ENCODE results near the gene HMGCR. TPM values are rescaled to one million over a fixed set of nuclear protein-coding genes. Genes with fewer than 3 reads are reported as not detected.
A peak's percentile ranks its signal among the peaks of the same experiment; 100 is the strongest.

The HMGCR gene
- total RNA-seq, 2 donors from 2014 or later = 49.9 to 53.1 TPM

DNA sequence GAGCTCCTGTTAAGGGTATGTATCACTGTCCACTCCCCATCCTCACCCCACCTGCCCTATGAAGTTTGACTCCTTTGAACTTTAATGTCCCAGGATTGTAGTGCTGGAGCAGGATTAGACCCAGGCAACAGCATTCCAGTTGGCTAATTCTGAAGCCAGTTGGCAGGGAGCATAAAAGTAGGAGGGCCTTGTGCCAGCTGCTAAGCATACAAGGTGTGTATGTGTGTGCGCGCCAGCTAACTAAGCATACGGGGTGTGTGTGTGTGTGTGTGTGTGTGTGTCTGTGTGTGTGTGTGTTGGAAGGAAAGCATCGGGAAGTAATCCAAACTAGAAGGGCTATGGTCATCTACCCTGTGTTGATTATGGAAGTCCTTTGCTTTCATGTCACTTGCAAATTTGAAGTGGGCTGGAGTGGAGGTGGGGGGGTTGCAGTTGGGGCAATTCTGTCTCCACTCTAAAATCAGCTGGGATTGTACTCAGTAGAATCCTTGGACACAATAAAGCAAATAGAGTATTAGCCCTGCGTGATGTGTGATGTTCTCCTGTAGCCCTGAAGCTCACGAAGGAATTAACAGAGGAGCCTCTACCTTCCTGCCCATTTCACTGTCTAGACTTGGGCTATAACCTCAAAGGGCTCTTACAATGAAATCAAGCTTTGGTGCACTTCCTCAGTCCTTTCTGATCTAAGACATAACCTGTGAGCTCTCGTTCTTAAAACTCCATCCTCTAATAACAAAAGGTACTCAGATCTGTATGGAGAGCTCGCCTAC lies 26.9 kb downstream of the HMGCR start:
- ATAC-seq (peak in 1 of 2 donors; percentile 16), DNase-seq (ENCODE audit: low spot score in 2 of 2) (no peak)
- Mint-ChIP-seq H3K9me3 (no peaks in the 10 kb centered on the region), H3K27ac (peak overlapping the region in 1 of 2 donors; percentile 25), H3K36me3 (peaks cover 0 to 8% of the 10 kb centered on the region in 2 donors)

DNA sequence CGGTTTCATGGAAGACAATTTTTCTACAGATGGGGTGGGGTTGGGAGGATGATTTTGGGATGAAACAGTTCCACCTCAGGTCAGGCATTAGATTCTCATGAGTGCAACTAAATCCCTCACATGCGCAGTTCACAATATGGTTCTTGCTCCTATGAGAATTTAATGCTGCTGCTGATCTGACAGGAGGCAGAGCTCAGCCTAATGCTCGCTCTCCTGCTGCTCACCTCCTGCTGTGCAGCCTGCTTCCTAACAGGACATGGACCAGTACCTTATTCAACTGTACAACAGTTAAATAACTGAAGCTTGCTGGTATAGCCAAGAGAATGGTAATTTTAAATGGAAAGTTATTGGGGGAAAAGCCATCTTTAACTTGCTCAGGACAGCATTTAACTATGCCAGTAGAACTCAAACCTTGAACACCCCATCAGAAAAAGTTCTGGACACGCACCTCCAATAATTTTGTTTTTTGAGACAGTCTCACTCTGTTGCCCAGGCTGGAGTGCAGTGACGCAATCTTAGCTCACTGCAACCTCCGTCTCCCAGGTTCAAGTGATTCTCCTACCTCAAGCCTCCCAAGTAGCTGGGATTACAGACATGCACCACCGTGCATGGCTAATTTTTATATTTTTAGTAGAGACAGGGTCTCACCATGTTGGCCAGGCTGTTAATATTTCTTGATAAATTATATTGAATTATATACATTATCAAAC lies 27.7 kb downstream of the HMGCR start:
- Mint-ChIP-seq H3K27ac (peak overlapping the region in 1 of 2 donors; percentile 57), H3K9me3 (no peaks in the 10 kb centered on the region), H3K36me3 (peaks cover 0 to 8% of the 10 kb centered on the region in 2 donors)
- DNase-seq (ENCODE audit: low spot score in 2 of 2) = no peak
- no peak for ATAC-seq

DNA sequence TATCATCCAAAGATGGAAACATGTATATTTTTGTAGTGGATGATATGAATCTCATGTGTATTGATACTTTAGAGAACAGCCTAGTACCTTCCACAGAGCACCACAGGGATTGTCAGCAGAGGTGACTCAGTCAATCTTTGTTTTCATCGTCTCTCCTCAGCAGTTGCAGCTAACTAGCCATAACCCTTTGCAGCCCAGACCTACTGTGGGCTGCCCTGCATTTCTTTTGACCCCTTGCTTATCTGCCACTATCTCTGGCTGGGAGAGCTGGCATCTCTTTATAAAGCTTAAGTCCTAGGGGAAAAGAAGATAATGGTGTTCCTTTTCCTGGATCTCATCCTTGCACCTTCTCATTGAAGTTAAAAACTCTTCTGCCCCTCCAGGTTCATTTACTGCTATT lies 28.7 kb downstream of the HMGCR start:
- no peak for DNase-seq (ENCODE audit: low spot score in 2 of 2)
- peak overlapping the region in 1 of 2 donors; percentile 12 for H3K27ac Mint-ChIP-seq
- H3K9me3 Mint-ChIP-seq = no peaks in the 10 kb centered on the region
- H3K36me3 Mint-ChIP-seq = peaks cover 0 to 1% of the 10 kb centered on the region in 2 donors
- ATAC-seq = no peak

- ATAC-seq (peak; percentile 27 to 31), DNase-seq (ENCODE audit: low spot score in 2 of 2) (no peak)
- no peaks in the 10 kb centered on the region for H3K36me3 Mint-ChIP-seq
- no peak overlapping the region for H3K27ac Mint-ChIP-seq
- no peaks in the 10 kb centered on the region for H3K9me3 Mint-ChIP-seq
These were observed 29.8 kb downstream of the HMGCR start for GRCh38 chr5:75366787-75367186.

GRCh38 chr5:75367401-75367800 lies 30.4 kb downstream of the HMGCR start:
- H3K9me3 Mint-ChIP-seq = no peaks in the 10 kb centered on the region
- ATAC-seq (no peak), DNase-seq (ENCODE audit: low spot score in 2 of 2) (no peak)
- no peaks in the 10 kb centered on the region for H3K36me3 Mint-ChIP-seq
- H3K27ac Mint-ChIP-seq = peak overlapping the region in 1 of 2 donors; percentile 77

DNA sequence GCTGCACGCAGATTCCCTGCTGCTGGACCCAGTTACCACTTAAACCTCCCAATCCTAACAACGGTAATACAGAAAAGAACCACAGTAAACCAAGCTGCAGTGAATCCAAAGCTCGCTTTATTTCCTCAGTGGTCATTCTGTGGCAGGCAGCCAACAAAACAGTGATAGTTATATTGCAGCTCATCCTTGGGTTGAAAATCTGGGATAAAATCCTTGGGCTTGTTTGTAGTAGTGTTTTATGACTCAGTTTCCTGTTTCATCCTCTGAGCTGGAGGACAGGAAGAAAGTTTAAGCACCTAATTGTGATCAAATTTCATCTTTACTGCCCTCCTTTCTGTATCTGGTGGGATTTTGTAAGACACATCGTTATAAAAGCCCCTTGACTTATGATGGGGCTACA lies 31.4 kb downstream of the HMGCR start:
- no peak for ATAC-seq
- no peaks in the 10 kb centered on the region for H3K36me3 Mint-ChIP-seq
- no peak overlapping the region for H3K27ac Mint-ChIP-seq
- no peaks in the 10 kb centered on the region for H3K9me3 Mint-ChIP-seq
- no peak for DNase-seq (ENCODE audit: low spot score in 2 of 2)

GRCh38 chr5:75373862-75374261 lies 36.8 kb downstream of the HMGCR start:
- Mint-ChIP-seq H3K9me3 (no peaks in the 10 kb centered on the region), H3K36me3 (no peaks in the 10 kb centered on the region), H3K27ac (no peak overlapping the region)
- no peak for DNase-seq (ENCODE audit: low spot score in 2 of 2)
- no peak for ATAC-seq

DNA sequence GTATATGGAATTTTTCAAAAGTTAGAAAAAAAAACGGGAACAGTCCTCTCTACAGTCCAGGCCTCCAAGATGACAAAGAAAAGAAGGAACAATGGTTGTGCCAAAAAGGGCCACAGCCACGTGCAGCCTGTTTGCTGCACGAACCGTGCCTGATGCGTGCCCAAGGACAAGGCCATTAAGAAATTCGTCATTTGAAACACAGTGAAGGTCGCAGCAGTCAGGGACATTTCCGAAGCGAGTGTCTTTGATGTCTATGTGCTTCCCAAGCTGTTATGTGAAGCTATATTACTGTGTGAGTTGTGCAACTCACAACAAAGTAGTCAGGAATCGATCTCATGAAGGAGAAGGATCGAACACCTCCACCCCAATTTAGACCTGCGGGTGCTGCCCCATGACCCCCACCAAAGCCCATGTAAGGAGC lies 37.4 kb downstream of the HMGCR start:
- Mint-ChIP-seq H3K36me3 (no peaks in the 10 kb centered on the region), H3K9me3 (no peaks in the 10 kb centered on the region), H3K27ac (no peak overlapping the region)
- no peak for DNase-seq (ENCODE audit: low spot score in 2 of 2)
- ATAC-seq = no peak

DNA sequence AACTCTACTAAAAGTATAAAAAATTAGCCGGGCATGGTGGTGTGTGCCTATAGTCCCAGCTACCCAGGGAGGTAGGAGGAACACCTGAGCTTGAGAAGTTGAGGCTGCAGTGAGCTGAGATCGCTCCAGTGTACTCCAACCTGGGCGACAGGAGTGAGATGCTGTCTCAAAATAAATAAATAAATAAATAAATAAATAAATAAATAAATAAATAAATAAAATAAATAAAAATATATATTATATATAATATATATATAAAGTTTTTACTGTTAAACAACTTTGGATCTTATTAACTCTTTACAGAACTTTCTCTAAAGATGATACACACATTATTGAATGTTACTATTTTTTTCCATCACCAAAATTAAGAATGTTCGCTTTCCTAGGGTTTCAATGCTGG lies 38.4 kb downstream of the HMGCR start:
- no peaks in the 10 kb centered on the region for H3K36me3 Mint-ChIP-seq
- no peak for ATAC-seq

DNA sequence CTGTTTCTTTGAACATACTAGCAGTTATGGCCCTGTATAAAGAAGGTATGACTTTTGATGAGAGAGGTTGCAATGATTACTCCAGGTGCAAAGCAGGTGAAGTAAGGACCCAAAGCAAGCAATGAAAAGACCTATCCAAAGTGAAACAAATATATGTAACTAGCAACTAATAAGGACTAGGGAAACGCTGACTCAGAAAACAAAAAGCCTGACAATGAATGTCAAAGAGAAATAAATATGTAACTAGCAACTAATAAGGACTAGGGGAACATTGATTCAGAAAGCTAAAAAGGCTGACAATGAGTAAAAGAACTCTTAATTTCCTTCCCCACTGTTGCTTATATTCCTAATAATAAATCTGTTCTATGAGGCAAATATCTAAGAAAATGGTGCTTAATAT lies 43.1 kb downstream of the HMGCR start:
- Mint-ChIP-seq H3K36me3 (no peaks in the 10 kb centered on the region), H3K9me3 (no peaks in the 10 kb centered on the region), H3K27ac (no peak overlapping the region)
- DNase-seq (ENCODE audit: low spot score in 2 of 2) = no peak
- ATAC-seq = no peak

More for the DNA sequence above, 38.4 kb downstream of the HMGCR start:
- no peak for DNase-seq (ENCODE audit: low spot score in 2 of 2)
- Mint-ChIP-seq H3K9me3 (no peaks in the 10 kb centered on the region), H3K27ac (no peak overlapping the region)

DNA sequence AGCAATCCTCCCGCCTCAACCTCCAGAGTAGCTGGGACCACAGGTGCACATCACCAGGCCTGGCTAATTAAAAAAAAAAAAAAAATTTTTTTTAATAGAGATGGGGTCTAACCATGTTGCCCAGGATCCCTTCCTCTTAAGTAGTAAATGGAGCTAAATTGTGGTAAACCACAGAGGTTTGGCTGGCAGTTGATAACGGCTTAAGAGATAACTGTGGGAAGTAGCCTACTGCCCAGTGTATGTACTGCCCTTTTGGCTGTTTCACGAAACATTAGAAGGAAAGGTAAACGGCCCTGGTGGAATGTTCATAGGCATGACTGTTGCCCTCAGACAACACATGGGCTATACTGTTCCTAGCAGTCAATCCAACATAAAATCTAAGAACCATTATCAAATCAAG lies 44.4 kb downstream of the HMGCR start:
- no peak overlapping the region for H3K27ac Mint-ChIP-seq
- ATAC-seq (no peak), DNase-seq (ENCODE audit: low spot score in 2 of 2) (no peak)
- no peaks in the 10 kb centered on the region for H3K36me3 Mint-ChIP-seq
- H3K9me3 Mint-ChIP-seq = no peaks in the 10 kb centered on the region

DNA sequence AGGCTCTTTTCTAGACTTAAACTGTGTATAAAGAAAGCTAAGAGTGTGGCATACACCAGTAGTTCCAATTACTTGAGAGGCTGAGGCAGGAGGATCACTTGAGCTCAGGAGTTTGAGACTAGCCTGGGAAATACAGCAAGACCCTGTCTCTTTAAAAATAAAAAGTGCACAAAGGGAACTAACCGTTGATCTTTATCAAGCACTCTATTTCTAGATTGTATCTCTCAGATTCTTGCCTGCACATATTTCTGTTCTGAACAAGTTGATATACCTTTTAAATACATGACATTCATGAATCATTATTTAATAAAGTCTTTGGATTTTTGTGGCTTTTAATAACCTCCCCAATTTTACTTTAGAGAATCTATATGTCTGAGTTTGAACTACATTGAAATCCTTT lies 47.2 kb downstream of the HMGCR start:
- no peak overlapping the region for H3K27ac Mint-ChIP-seq
- ATAC-seq (no peak), DNase-seq (ENCODE audit: low spot score in 2 of 2) (no peak)
- no peaks in the 10 kb centered on the region for H3K9me3 Mint-ChIP-seq
- H3K36me3 Mint-ChIP-seq = peaks cover 0 to 5% of the 10 kb centered on the region in 2 donors

DNA sequence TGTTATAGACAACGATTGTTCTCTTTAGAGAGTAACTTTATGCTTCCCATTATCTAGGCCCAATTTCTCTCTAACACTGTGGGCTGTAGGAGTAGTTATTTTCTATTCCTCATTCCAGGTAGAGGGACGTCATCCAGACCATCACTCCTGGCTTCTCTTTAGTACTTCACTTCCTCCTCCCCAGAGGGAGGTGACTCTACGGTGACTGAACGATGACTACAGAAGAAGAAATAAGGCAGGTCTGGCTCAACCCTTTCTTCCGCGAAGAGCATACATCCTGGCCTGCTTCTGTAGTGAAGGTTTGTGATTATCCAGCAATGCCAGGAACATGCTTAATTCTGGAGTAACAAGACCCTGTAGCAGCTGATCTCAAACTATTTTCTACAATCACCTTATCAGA lies 50.8 kb downstream of the HMGCR start:
- Mint-ChIP-seq H3K9me3 (no peaks in the 10 kb centered on the region), H3K27ac (no peak overlapping the region), H3K36me3 (peaks cover 5 to 9% of the 10 kb centered on the region in 2 donors)
- no peak for ATAC-seq
- no peak for DNase-seq (ENCODE audit: low spot score in 2 of 2)

GRCh38 chr5:75389430-75389829 lies 52.4 kb downstream of the HMGCR start:
- peak in 1 of 2 donors; percentile 11 for DNase-seq (ENCODE audit: low spot score in 2 of 2)
- Mint-ChIP-seq H3K36me3 (peaks cover 5 to 9% of the 10 kb centered on the region in 2 donors), H3K9me3 (no peaks in the 10 kb centered on the region), H3K27ac (peak overlapping the region; percentile 25 to 82)
- ATAC-seq = peak; percentile 98

DNA sequence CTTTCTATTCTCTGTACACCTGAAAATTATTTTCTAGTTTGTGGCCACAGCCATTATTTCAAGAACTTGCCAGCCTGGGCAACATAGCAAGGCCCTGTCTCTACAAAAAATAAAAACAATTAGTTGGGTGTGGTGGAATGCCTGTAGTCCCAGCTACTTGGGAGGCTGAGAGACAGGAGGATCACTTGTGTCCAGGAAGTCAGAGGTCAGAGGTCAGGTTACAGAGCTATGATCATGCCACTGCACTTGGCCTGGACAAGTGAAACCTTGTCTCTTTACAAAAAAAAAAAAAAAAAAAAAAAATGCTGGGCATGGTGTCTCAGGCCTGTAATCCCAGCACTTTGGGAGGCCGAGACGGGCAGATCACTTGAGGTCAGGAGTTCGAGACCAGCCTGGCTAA lies 58.3 kb downstream of the HMGCR start:
- no peaks in the 10 kb centered on the region for H3K9me3 Mint-ChIP-seq
- no peak overlapping the region for H3K27ac Mint-ChIP-seq
- ATAC-seq (no peak), DNase-seq (ENCODE audit: low spot score in 2 of 2) (no peak)
- no peaks in the 10 kb centered on the region for H3K36me3 Mint-ChIP-seq

- ATAC-seq (peak in 1 of 2 donors; percentile 48), DNase-seq (ENCODE audit: low spot score in 2 of 2) (no peak)
- Mint-ChIP-seq H3K9me3 (no peaks in the 10 kb centered on the region), H3K36me3 (peaks cover 0 to 5% of the 10 kb centered on the region in 2 donors), H3K27ac (peak overlapping the region in 1 of 2 donors; percentile 45)
These were observed 68.3 kb downstream of the HMGCR start for GRCh38 chr5:75405296-75405695.

Measured in activated naive CD4-positive, alpha-beta T cell treated with anti-CD3 and anti-CD28 coated beads, Interleukin-2, amount 50 U/mL, for 72 hours (primary cell).